SK-N-SH treated with all-trans-retinoic acid at 6 μM for 48 hours (cell line): ENCODE data around the gene SMARCAL1.

Experiments
- ATAC-seq: fragments of 200-7000 bp; cut with Tn5 transposase; 3 replicates; pipeline ENCODE4 v1.9.1; 2020; ENCODE audit warnings: mild to moderate bottlenecking, moderate library complexity
- ARNTL ChIP-seq: fragments of 450-650 bp; formaldehyde crosslinking; IDR thresholded peaks from 2 replicates; pipeline ENCODE4 v1.5.0; 2020; ENCODE audit warnings: low read depth, mild to moderate bottlenecking, moderate library complexity, borderline replicate concordance
- BACH2 ChIP-seq: fragments of 250-450 bp; sonication (Bioruptor Pico); IDR thresholded peaks from 2 replicates; pipeline ENCODE4 v1.9.0; 2021; ENCODE audit warnings: mild to moderate bottlenecking, borderline replicate concordance
- CSDC2 ChIP-seq: fragments of 250-450 bp; sonication (Bioruptor Pico); IDR thresholded peaks from 2 replicates; pipeline ENCODE4 v1.5.0; 2020; ENCODE audit warnings: mild to moderate bottlenecking, moderate library complexity
- ESRRG ChIP-seq: fragments of 250-450 bp; sonication (Bioruptor Pico); IDR thresholded peaks from 2 replicates; pipeline ENCODE4 v1.6.1; 2021; ENCODE audit warnings: mild to moderate bottlenecking
- ISL1 ChIP-seq: fragments of 250-450 bp; sonication (Bioruptor Pico); IDR thresholded peaks from 2 replicates; pipeline ENCODE4 v2.1.2; 2022; ENCODE audit warnings: mild to moderate bottlenecking, moderate library complexity
- OSR1 ChIP-seq: fragments of 250-450 bp; sonication (Bioruptor Pico); IDR thresholded peaks from 2 replicates; pipeline ENCODE4 v1.8.0; 2022; ENCODE audit warnings: moderate library complexity, mild to moderate bottlenecking, inconsistent platforms
- PPARA ChIP-seq: fragments of 250-450 bp; sonication (Bioruptor Pico); IDR thresholded peaks from 2 replicates; pipeline ENCODE4 v1.5.0; 2020; ENCODE audit warnings: mild to moderate bottlenecking, borderline replicate concordance
- RARB ChIP-seq: fragments of 250-450 bp; sonication (Bioruptor Pico); IDR thresholded peaks from 2 replicates; pipeline ENCODE4 v1.8.0; 2021; ENCODE audit warnings: mild to moderate bottlenecking, moderate library complexity
- SNAI2 ChIP-seq: fragments of 250-450 bp; sonication (Bioruptor Pico); IDR thresholded peaks from 2 replicates; pipeline ENCODE4 v1.5.0; 2020; ENCODE audit warnings: mild to moderate bottlenecking, moderate library complexity
- TCF4 ChIP-seq: fragments of 250-450 bp; sonication (Bioruptor Pico); IDR thresholded peaks from 2 replicates; pipeline ENCODE4 v1.8.0; 2021; ENCODE audit warnings: mild to moderate bottlenecking, moderate library complexity, borderline replicate concordance
- TOX ChIP-seq: fragments of 250-450 bp; sonication (Bioruptor Pico); IDR thresholded peaks from 2 replicates; pipeline ENCODE4 v1.8.0; 2021; ENCODE audit warnings: mild to moderate bottlenecking, moderate library complexity, borderline replicate concordance
- ZC3H10 ChIP-seq: fragments of 250-450 bp; sonication (Bioruptor Pico); IDR thresholded peaks from 2 replicates; pipeline ENCODE4 v1.5.1; 2021; ENCODE audit warnings: mild to moderate bottlenecking, moderate library complexity
- ZFP30 ChIP-seq: fragments of 450-650 bp; formaldehyde crosslinking; IDR thresholded peaks from 2 replicates; pipeline ENCODE4 v1.5.0; 2022; ENCODE audit warnings: mild to moderate bottlenecking, moderate library complexity
- ZNF70 ChIP-seq: fragments of 450-650 bp; formaldehyde crosslinking; IDR thresholded peaks from 2 replicates; pipeline ENCODE4 v1.5.0; 2020; ENCODE audit warnings: mild to moderate bottlenecking, moderate library complexity
- ZNF8 ChIP-seq: fragments of 450-650 bp; formaldehyde crosslinking; IDR thresholded peaks from 2 replicates; pipeline ENCODE4 v1.5.0; 2020; ENCODE audit warnings: mild to moderate bottlenecking, moderate library complexity
- TF ChIP-seq, protein P1 (sequence below): fragments of 250-450 bp; sonication (Bioruptor Pico); IDR thresholded peaks from 2 replicates; pipeline ENCODE4 v1.5.0; 2020; ENCODE audit warnings: mild to moderate bottlenecking, moderate library complexity
- TF ChIP-seq, protein P2 (sequence below): fragments of 250-450 bp; sonication (Bioruptor Pico); IDR thresholded peaks from 2 replicates; pipeline ENCODE4 v1.8.0; 2021; ENCODE audit warnings: low read depth, mild to moderate bottlenecking, moderate library complexity, borderline replicate concordance
- TF ChIP-seq, protein P3 (sequence below): fragments of 250-450 bp; sonication (Bioruptor Pico); IDR thresholded peaks from 2 replicates; pipeline ENCODE4 v1.8.0; 2020; ENCODE audit warnings: mild to moderate bottlenecking, moderate library complexity, borderline replicate concordance

The SMARCAL1 gene

GRCh38 chr2:216450346-216450745, 38.1 kb downstream of the SMARCAL1 start (continued):
- TF ChIP-seq, protein P1, sequence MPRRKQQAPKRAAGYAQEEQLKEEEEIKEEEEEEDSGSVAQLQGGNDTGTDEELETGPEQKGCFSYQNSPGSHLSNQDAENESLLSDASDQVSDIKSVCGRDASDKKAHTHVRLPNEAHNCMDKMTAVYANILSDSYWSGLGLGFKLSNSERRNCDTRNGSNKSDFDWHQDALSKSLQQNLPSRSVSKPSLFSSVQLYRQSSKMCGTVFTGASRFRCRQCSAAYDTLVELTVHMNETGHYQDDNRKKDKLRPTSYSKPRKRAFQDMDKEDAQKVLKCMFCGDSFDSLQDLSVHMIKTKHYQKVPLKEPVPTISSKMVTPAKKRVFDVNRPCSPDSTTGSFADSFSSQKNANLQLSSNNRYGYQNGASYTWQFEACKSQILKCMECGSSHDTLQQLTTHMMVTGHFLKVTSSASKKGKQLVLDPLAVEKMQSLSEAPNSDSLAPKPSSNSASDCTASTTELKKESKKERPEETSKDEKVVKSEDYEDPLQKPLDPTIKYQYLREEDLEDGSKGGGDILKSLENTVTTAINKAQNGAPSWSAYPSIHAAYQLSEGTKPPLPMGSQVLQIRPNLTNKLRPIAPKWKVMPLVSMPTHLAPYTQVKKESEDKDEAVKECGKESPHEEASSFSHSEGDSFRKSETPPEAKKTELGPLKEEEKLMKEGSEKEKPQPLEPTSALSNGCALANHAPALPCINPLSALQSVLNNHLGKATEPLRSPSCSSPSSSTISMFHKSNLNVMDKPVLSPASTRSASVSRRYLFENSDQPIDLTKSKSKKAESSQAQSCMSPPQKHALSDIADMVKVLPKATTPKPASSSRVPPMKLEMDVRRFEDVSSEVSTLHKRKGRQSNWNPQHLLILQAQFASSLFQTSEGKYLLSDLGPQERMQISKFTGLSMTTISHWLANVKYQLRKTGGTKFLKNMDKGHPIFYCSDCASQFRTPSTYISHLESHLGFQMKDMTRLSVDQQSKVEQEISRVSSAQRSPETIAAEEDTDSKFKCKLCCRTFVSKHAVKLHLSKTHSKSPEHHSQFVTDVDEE (CRISPR knock-in tag) = no peak
- TF ChIP-seq CSDC2 (CRISPR knock-in tag) (no peak), ZFP30 (CRISPR knock-in tag) (no peak), ESRRG (no peak), TCF4 (CRISPR knock-in tag) (no peak), BACH2 (no peak), ZNF8 (CRISPR knock-in tag) (no peak), RARB (CRISPR knock-in tag) (no peak), ZNF70 (CRISPR knock-in tag) (no peak)

- TF ChIP-seq CSDC2 (CRISPR knock-in tag) = no peak
- TF ChIP-seq ZNF8 (CRISPR knock-in tag) = no peak
- TF ChIP-seq ZC3H10 (CRISPR knock-in tag) = no peak
- TF ChIP-seq BACH2 = no peak
- TF ChIP-seq, protein P1 (CRISPR knock-in tag) = no peak
- TF ChIP-seq, protein P2, sequence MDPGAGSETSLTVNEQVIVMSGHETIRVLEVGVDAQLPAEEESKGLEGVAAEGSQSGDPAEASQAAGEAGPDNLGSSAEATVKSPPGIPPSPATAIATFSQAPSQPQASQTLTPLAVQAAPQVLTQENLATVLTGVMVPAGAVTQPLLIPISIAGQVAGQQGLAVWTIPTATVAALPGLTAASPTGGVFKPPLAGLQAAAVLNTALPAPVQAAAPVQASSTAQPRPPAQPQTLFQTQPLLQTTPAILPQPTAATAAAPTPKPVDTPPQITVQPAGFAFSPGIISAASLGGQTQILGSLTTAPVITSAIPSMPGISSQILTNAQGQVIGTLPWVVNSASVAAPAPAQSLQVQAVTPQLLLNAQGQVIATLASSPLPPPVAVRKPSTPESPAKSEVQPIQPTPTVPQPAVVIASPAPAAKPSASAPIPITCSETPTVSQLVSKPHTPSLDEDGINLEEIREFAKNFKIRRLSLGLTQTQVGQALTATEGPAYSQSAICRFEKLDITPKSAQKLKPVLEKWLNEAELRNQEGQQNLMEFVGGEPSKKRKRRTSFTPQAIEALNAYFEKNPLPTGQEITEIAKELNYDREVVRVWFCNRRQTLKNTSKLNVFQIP (CRISPR knock-in tag) = no peak
- no peak for TF ChIP-seq OSR1
- TF ChIP-seq RARB (CRISPR knock-in tag) = no peak
- no peak for TF ChIP-seq SNAI2 (CRISPR knock-in tag)
- TF ChIP-seq ESRRG = no peak
- TF ChIP-seq TOX (CRISPR knock-in tag) = no peak
- no peak for TF ChIP-seq ARNTL (CRISPR knock-in tag)
- no peak for TF ChIP-seq PPARA (CRISPR knock-in tag)
- no peak for TF ChIP-seq ZFP30 (CRISPR knock-in tag)
- TF ChIP-seq TCF4 (CRISPR knock-in tag) = no peak
- no peak for TF ChIP-seq ISL1 (CRISPR knock-in tag)
- ATAC-seq = no peak
These were observed 38.5 kb downstream of the SMARCAL1 start for GRCh38 chr2:216450784-216451183.

- TF ChIP-seq ISL1 (CRISPR knock-in tag) = peak; percentile 82
- TF ChIP-seq, protein P3, sequence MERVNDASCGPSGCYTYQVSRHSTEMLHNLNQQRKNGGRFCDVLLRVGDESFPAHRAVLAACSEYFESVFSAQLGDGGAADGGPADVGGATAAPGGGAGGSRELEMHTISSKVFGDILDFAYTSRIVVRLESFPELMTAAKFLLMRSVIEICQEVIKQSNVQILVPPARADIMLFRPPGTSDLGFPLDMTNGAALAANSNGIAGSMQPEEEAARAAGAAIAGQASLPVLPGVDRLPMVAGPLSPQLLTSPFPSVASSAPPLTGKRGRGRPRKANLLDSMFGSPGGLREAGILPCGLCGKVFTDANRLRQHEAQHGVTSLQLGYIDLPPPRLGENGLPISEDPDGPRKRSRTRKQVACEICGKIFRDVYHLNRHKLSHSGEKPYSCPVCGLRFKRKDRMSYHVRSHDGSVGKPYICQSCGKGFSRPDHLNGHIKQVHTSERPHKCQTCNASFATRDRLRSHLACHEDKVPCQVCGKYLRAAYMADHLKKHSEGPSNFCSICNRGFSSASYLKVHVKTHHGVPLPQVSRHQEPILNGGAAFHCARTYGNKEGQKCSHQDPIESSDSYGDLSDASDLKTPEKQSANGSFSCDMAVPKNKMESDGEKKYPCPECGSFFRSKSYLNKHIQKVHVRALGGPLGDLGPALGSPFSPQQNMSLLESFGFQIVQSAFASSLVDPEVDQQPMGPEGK (CRISPR knock-in tag) = no peak
- no peak for TF ChIP-seq PPARA (CRISPR knock-in tag)
- TF ChIP-seq, all 23 proteins: peak for 1
- peak; percentile 74 for ATAC-seq
These were observed 41.8 kb downstream of the SMARCAL1 start for GRCh38 chr2:216453955-216454614.

DNA sequence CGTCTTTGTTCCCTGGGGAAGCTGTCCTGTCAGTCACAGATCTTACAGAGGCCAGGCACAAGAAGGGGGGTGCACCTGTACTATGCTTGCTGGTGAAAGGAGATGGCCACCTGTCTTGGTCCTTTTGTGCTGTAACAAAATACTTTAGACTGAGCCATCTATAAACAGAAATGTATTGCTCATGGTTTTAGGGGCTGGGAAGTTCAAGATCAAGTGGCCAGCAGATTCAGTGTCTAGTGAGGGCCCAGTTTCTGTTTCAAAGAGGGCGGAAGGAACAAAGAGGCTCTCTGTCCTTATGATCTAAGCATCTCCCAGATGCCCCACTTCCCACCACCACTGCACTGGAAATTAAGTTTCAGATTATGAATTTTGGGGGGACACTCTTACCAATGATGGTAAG, 50.9 kb downstream of the SMARCAL1 start:
- no peak for ATAC-seq
- TF ChIP-seq CSDC2 (CRISPR knock-in tag) = no peak
- TF ChIP-seq, protein P1 (CRISPR knock-in tag) = no peak
- no peak for TF ChIP-seq ZNF70 (CRISPR knock-in tag)
- TF ChIP-seq, protein P2 (CRISPR knock-in tag) = no peak
- TF ChIP-seq ISL1 (CRISPR knock-in tag) = no peak
- TF ChIP-seq TOX (CRISPR knock-in tag) = no peak
- no peak for TF ChIP-seq BACH2
- TF ChIP-seq ESRRG = no peak
- no peak for TF ChIP-seq PPARA (CRISPR knock-in tag)
